Activated CD8-positive, alpha-beta T cell treated with anti-CD3 and anti-CD28 coated beads, Interleukin-2, amount 10 ng/mL, durations not matched to agents 7 days and 5 days (primary cell): ENCODE data around the gene MIAT. TPM values are rescaled to one million over a fixed set of nuclear protein-coding genes. Genes with fewer than 3 reads are reported as not detected.
A peak's percentile ranks its signal among the peaks of the same experiment; 100 is the strongest.

ENCODE experiments used
- ATAC-seq: fragments of 150-1000 bp; cut with Tn5 transposase; one replicate; pipeline ENCODE4 v1.10.0; 2021; ENCODE audit warnings: moderate library complexity
- CTCF ChIA-PET: fragments of 350-600 bp; sonication (Branson Sonifier 250); formaldehyde crosslinking; loops from one replicate; lab custom pipeline; 2021; ENCODE audit warnings: antibody characterized with exemption; lab: Charles Lee
- POLR2A ChIA-PET: fragments of 350-600 bp; sonication (Branson Sonifier 250); formaldehyde crosslinking; loops from one replicate; lab custom pipeline; 2021; ENCODE audit warnings: antibody characterized with exemption; lab: Charles Lee
- DNase-seq: peaks from one replicate; pipeline ENCODE4 v3.0.0-alpha.2; 2020
- H3K27ac Mint-ChIP-seq: one replicate; pipeline ENCODE4 v1.8.0; 2021; ENCODE audit warnings: mild to moderate bottlenecking, mixed read lengths
- H3K27me3 Mint-ChIP-seq: one replicate; pipeline ENCODE4 v1.8.0; 2021; ENCODE audit warnings: low read depth, mixed read lengths
- H3K36me3 Mint-ChIP-seq: one replicate; pipeline ENCODE4 v1.8.0; 2021; ENCODE audit warnings: low read depth, mixed read lengths
- H3K4me1 Mint-ChIP-seq: one replicate; pipeline ENCODE4 v1.8.0; 2021; ENCODE audit warnings: low read depth, mixed read lengths
- H3K4me3 Mint-ChIP-seq: one replicate; pipeline ENCODE4 v1.8.0; 2021; ENCODE audit warnings: mild to moderate bottlenecking, mixed read lengths
- H3K9me3 Mint-ChIP-seq: one replicate; pipeline ENCODE4 v1.8.0; 2022; ENCODE audit warnings: mixed read lengths; ENCODE audit not compliant: insufficient read depth
- total RNA-seq, 2 experiments: library from RNA; stranded (reverse); gene quantifications; one replicate each; pipeline ENCODE4 v1.2.3, GENCODE V29; 2021

MIAT gene
- total RNA-seq, 2 experiments from 2014 or later = 23.6 to 26.3 TPM

GRCh38 chr22:26685601-26686000, 28.2 kb downstream of the MIAT start:
- Mint-ChIP-seq H3K27ac (no peak overlapping the region), H3K9me3 (no peaks in the 10 kb centered on the region), H3K4me1 (peaks cover 9% of the 10 kb centered on the region), H3K4me3 (no peak overlapping the region), H3K36me3 (peaks cover 15% of the 10 kb centered on the region), H3K27me3 (no peaks in the 10 kb centered on the region)
- CTCF ChIA-PET = no interaction called here
- POLR2A ChIA-PET = no interaction called here
- ATAC-seq (no peak), DNase-seq (no peak)

DNA sequence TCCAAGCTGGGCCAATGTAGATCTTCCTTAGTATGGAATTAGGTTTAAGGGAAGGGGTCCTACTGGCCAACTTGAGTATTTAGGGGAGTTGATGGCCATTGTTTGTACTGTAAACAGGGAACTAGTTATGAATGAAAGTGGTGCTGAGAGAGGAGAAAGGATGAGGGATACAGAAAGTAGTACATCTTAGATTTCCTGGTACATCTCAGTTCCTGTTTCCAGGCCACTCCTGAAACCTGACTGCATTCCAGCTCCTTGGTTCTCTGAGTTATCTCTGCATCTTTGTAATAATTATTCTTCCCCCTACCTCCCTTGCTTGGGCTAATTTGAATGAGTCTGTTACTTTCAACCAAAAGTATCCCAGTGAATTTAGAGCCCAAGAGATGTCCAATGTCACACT, 30.1 kb downstream of the MIAT start:
- ATAC-seq = no peak
- ChIA-PET CTCF (no interaction called here), POLR2A (no interaction called here)
- H3K4me3 Mint-ChIP-seq = no peak overlapping the region
- H3K36me3 Mint-ChIP-seq = peaks cover 9% of the 10 kb centered on the region
- no peak overlapping the region for H3K27ac Mint-ChIP-seq
- peaks cover 19% of the 10 kb centered on the region for H3K4me1 Mint-ChIP-seq
- H3K27me3 Mint-ChIP-seq = no peaks in the 10 kb centered on the region
- no peaks in the 10 kb centered on the region for H3K9me3 Mint-ChIP-seq
- DNase-seq = no peak

DNA sequence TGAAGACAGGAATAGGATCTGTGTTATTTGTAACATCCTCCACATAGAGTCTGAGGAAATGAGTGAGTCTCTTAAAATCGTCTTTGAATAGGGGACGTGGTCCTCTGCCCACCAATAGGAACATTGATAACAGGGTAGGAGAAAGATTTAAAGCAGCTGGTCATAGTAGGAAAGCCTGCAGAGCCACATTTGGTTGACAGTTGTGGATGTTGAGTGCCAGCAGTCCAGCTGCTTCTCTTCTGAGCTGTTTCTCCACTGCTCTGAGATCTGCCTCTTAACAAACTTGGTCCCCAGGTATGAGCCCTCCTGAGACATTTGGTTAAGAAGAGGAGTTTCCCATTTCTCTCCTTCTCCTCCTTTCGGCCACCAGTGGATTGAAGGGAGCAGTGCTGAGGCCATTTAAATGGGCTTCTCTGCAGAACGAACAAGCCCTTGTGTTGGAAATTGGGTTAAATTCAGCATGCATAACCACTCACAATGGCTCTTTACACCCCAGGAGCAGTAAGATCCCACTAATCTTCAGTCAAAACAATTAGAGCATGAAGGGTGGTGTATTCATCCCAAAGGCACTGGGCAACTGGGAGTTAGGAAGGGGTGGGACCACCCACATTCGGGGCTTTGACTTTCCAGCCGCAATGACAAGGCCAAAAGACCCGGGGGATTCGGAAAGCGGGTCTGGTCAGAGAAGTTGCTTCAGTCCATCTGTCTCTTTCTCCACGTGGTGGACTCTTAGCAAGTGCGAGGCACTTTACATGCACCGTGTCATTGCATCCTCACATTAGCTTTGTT, 32.3 kb downstream of the MIAT start:
- ATAC-seq = no peak
- H3K27ac Mint-ChIP-seq = no peak overlapping the region
- H3K9me3 Mint-ChIP-seq = no peaks in the 10 kb centered on the region
- peaks cover 23% of the 10 kb centered on the region for H3K4me1 Mint-ChIP-seq
- ChIA-PET POLR2A (interaction anchor here (0.6 kb wide), 1 partner anchor 8 kb away, joined by 3 read pairs; no protein-coding TSS in a partner anchor), CTCF (interaction anchor here (0.6 kb wide), 1 partner anchor 286 kb away, joined by 3 read pairs; no protein-coding TSS in a partner anchor)
- H3K36me3 Mint-ChIP-seq = peaks cover 17% of the 10 kb centered on the region
- DNase-seq = no peak
- H3K4me3 Mint-ChIP-seq = no peak overlapping the region
- no peaks in the 10 kb centered on the region for H3K27me3 Mint-ChIP-seq

DNA sequence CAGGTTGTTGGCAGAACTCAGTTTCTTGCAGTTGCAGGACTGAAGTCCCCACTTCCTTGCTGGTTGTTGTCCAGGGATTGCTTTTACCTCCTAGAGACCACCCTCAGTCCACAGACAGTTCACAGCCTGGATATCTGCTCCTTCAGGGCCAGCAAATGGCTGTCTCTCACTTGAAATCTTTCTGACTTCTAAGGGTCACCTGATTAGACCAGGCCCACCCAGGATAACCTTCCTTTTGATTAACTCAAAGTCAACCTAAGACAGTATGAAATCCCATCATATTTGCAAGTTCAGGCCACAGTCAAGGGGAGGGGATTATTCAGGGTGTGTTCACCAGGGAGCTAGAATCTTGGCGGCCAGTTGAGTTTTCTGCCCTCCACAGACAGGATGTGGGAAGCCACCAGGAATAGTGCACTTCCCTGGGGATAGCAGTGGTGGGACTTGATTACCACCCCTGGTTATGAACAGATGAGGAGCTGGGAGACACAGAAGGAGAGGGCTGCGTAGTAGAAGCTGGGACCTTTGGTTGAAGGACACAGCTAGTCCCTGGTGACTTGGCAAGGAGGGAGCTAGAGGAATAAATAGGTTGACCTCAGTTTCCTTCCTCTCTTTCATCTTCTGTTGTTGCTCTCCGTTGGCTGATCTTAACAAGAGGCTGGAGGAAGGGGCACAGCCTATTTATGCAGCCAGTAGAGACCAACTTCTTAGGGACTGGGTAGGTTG, 33.4 kb downstream of the MIAT start:
- peaks cover 19% of the 10 kb centered on the region for H3K36me3 Mint-ChIP-seq
- DNase-seq (no peak), ATAC-seq (peak; percentile 11)
- H3K27ac Mint-ChIP-seq = peak overlapping the region; percentile 50
- no peaks in the 10 kb centered on the region for H3K9me3 Mint-ChIP-seq
- ChIA-PET CTCF (interaction anchor here (1.8 kb wide), 1 partner anchor 9 kb away, joined by 5 read pairs; no protein-coding TSS in a partner anchor), POLR2A (interaction anchor here (0.8 to 1.2 kb wide), 3 partner anchors 16 to 19 kb away, joined by 3 to 6 read pairs (median 4); no protein-coding TSS in a partner anchor)
- no peaks in the 10 kb centered on the region for H3K27me3 Mint-ChIP-seq
- peak overlapping the region; percentile 2 for H3K4me3 Mint-ChIP-seq
- H3K4me1 Mint-ChIP-seq = peaks cover 23% of the 10 kb centered on the region

DNA sequence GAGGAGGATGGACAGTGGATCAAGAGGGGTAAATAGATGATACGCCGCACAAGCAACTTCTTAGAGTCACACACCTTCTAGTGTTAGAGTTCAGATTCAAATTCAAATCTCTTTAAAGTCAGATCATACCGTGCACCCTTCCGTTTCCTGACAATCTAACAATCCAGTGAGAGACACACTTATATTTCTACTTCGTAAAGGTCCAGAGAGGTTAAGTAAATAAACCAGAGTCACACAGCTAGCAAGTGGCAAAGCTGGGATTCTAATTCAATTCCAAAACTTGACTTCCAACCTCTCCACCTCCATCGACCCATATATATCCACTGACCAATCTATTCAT, 34.0 kb downstream of the MIAT start:
- Mint-ChIP-seq H3K4me3 (peak overlapping the region; percentile 2), H3K36me3 (peaks cover 19% of the 10 kb centered on the region), H3K27me3 (no peaks in the 10 kb centered on the region), H3K9me3 (no peaks in the 10 kb centered on the region), H3K27ac (peak overlapping the region; percentile 50), H3K4me1 (peaks cover 23% of the 10 kb centered on the region)
- POLR2A ChIA-PET = interaction anchor here (0.9 to 1.2 kb wide), 2 partner anchors 17 to 20 kb away, joined by 4 to 6 read pairs; no protein-coding TSS in a partner anchor
- ATAC-seq (peak; percentile 5), DNase-seq (no peak)
- CTCF ChIA-PET = interaction anchor here (1.8 kb wide), 1 partner anchor 10 kb away, joined by 5 read pairs; no protein-coding TSS in a partner anchor

DNA sequence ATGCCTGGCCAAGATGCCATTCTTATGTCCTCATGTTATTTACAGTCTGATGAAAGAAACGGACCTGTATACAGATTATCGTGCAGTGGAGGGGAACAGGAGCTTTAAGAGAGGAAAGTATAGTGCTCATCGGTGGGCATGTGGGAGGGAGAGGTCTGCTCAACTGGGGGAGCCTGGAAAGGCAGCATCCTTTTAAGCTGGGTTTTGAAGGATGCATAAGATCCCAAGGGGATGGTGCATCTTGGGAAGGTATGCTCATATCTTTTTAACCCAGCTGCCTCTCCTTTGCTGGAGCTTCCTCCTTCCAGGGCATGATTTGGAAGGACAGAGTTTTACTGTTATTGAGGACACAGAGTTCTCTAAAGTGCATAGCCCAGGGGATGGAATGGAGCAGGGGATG, 34.8 kb downstream of the MIAT start:
- ChIA-PET CTCF (interaction anchor here (1.8 kb wide), 1 partner anchor 11 kb away, joined by 5 read pairs; no protein-coding TSS in a partner anchor), POLR2A (interaction anchor here (1.2 kb wide), 1 partner anchor 20 kb away, joined by 4 read pairs; no protein-coding TSS in a partner anchor)
- Mint-ChIP-seq H3K27ac (no peak overlapping the region), H3K36me3 (peaks cover 18% of the 10 kb centered on the region), H3K4me1 (peaks cover 23% of the 10 kb centered on the region), H3K9me3 (no peaks in the 10 kb centered on the region), H3K4me3 (no peak overlapping the region), H3K27me3 (no peaks in the 10 kb centered on the region)
- ATAC-seq (no peak), DNase-seq (no peak)

DNA sequence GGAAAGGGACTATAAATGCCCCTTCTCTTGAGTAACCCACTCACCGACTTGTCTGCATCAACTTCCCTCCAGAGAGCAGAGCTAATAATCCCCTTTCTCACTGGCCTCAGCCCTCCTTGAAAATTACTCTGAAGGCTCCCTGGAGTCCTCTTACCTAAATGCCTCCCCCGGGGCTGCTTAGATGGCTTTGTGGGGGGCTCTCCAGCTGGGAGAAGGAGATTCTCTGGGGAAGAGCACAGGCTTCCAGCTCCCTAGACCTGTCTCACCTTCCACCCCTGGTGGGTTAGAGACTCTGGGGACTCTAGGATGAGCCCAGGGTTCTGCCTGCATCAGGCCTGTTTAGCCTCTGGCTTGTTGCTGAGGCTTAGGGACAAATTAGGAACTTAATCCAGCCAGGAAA, 39.8 kb downstream of the MIAT start:
- H3K4me1 Mint-ChIP-seq = peaks cover 4% of the 10 kb centered on the region
- H3K27me3 Mint-ChIP-seq = no peaks in the 10 kb centered on the region
- H3K4me3 Mint-ChIP-seq = no peak overlapping the region
- H3K27ac Mint-ChIP-seq = no peak overlapping the region
- H3K36me3 Mint-ChIP-seq = peaks cover 35% of the 10 kb centered on the region
- peaks cover 4% of the 10 kb centered on the region for H3K9me3 Mint-ChIP-seq
- ATAC-seq (no peak), DNase-seq (no peak)
- ChIA-PET POLR2A (no interaction called here), CTCF (interaction anchor here (1.3 kb wide), 1 partner anchor 18 kb away, joined by 3 read pairs; no protein-coding TSS in a partner anchor)

DNA sequence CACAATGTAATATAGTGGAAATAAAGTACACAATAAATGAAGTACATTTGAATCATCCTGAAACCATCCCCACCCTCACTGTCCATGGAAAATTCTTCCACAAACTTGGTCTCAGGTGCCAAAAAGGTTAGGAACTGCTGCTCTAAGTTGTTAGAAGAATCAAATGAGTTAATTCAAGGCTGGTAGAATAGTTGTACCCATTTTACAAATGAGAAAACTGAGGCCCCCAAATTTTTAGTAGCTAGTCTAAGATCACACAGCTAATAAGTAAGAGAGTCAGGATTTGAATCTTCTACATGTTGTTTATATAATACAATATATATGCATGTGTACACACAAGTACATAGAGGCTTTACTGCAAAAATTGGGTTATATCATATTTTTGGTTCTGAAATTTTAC, 43.1 kb downstream of the MIAT start:
- no peaks in the 10 kb centered on the region for H3K27me3 Mint-ChIP-seq
- no peak overlapping the region for H3K4me3 Mint-ChIP-seq
- H3K36me3 Mint-ChIP-seq = peaks cover 22% of the 10 kb centered on the region
- H3K4me1 Mint-ChIP-seq = no peaks in the 10 kb centered on the region
- ChIA-PET CTCF (interaction anchor here (2.1 kb wide), 1 partner anchor 21 kb away, joined by 9 read pairs; no protein-coding TSS in a partner anchor), POLR2A (interaction anchor here (0.5 kb wide), 1 partner anchor 406 kb away, joined by 3 read pairs; no protein-coding TSS in a partner anchor)
- no peak for ATAC-seq
- peaks cover 4% of the 10 kb centered on the region for H3K9me3 Mint-ChIP-seq
- no peak for DNase-seq
- H3K27ac Mint-ChIP-seq = no peak overlapping the region

DNA sequence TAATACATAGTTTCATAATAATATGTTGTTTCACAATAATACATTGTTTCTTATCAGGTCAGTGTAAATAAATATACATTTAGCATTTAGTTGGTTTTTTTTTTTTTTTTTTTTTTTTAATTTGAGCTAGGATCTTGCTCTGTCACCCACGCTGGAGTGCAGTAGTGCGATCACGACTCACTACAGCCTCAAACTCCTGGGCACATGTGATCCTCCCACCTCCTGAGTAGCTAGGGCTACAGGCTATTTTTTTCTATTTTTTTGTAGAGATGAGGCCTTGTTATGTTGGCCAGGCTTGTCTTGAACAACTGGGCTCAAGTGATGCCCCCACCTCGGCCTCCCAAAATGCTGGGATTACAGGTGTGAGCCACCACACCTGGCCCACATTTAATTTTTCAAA, 43.5 kb downstream of the MIAT start:
- H3K27me3 Mint-ChIP-seq = no peaks in the 10 kb centered on the region
- no peak overlapping the region for H3K4me3 Mint-ChIP-seq
- peaks cover 4% of the 10 kb centered on the region for H3K9me3 Mint-ChIP-seq
- ATAC-seq = no peak
- H3K4me1 Mint-ChIP-seq = no peaks in the 10 kb centered on the region
- no peak overlapping the region for H3K27ac Mint-ChIP-seq
- peaks cover 22% of the 10 kb centered on the region for H3K36me3 Mint-ChIP-seq
- ChIA-PET CTCF (no interaction called here), POLR2A (interaction anchor here (0.5 kb wide), 1 partner anchor 406 kb away, joined by 3 read pairs; no protein-coding TSS in a partner anchor)
- no peak for DNase-seq

DNA sequence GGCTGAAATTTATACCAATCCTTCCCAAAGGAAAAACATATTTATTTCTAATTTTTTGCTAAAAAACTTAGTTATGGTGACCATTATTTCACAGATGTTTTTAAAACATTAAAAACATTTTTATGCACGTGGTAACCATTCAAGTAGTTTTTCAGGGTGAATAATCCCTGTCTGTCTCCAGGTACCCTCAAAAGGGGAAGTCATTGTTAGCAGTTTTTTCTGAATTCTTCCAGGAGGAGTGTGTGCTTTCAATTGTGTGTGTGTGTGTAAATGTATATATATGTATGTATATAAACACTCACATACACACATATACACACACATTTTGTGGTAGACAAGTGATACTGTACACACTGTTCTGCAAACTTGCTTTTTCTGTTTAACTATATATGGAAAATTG, 43.9 kb downstream of the MIAT start:
- no peak overlapping the region for H3K27ac Mint-ChIP-seq
- no peak overlapping the region for H3K4me3 Mint-ChIP-seq
- POLR2A ChIA-PET = no interaction called here
- H3K4me1 Mint-ChIP-seq = no peaks in the 10 kb centered on the region
- CTCF ChIA-PET = interaction anchor here (1.0 kb wide), 1 partner anchor 23 kb away, joined by 5 read pairs; no protein-coding TSS in a partner anchor
- no peak for ATAC-seq
- peaks cover 4% of the 10 kb centered on the region for H3K9me3 Mint-ChIP-seq
- no peak for DNase-seq
- H3K36me3 Mint-ChIP-seq = peaks cover 22% of the 10 kb centered on the region
- H3K27me3 Mint-ChIP-seq = no peaks in the 10 kb centered on the region

GRCh38 chr22:26702906-26703830, 45.8 kb downstream of the MIAT start:
- ChIA-PET POLR2A (no interaction called here), CTCF (no interaction called here)
- DNase-seq = no peak
- H3K4me1 Mint-ChIP-seq = no peaks in the 10 kb centered on the region
- H3K36me3 Mint-ChIP-seq = peaks cover 33% of the 10 kb centered on the region
- peaks cover 11% of the 10 kb centered on the region for H3K9me3 Mint-ChIP-seq
- no peak overlapping the region for H3K27ac Mint-ChIP-seq
- no peak overlapping the region for H3K4me3 Mint-ChIP-seq
- no peak for ATAC-seq
- no peaks in the 10 kb centered on the region for H3K27me3 Mint-ChIP-seq
